Nephron progenitor cell (in vitro differentiated cells): ENCODE results near the gene TPM3.

Source experiments
- DNase-seq: peaks from one replicate; pipeline ENCODE4 v3.0.0; 2021
- H3K27ac Mint-ChIP-seq: 2 replicates; pipeline ENCODE4 v1.8.0; 2021; ENCODE audit warnings: mild to moderate bottlenecking, moderate library complexity, mixed read lengths
- H3K27me3 Mint-ChIP-seq: 2 replicates; pipeline ENCODE4 v1.8.0; 2021; ENCODE audit warnings: mild to moderate bottlenecking, low read depth, mixed read lengths; ENCODE audit not compliant: poor library complexity
- H3K36me3 Mint-ChIP-seq: 2 replicates; pipeline ENCODE4 v1.8.0; 2021; ENCODE audit warnings: low read depth, mixed read lengths
- H3K4me1 Mint-ChIP-seq: 2 replicates; pipeline ENCODE4 v1.8.0; 2021; ENCODE audit warnings: mixed read lengths
- H3K4me3 Mint-ChIP-seq: 2 replicates; pipeline ENCODE4 v1.8.0; 2021; ENCODE audit warnings: mild to moderate bottlenecking, moderate library complexity, mixed read lengths
- H3K9me3 Mint-ChIP-seq: 2 replicates; pipeline ENCODE4 v1.8.0; 2021; ENCODE audit warnings: mild to moderate bottlenecking, moderate library complexity, mixed read lengths
- CTCF ChIP-seq: fragments of 200-600 bp; sonication (generic); IDR thresholded peaks from 2 replicates; pipeline ENCODE4 v1.5.0; 2021; ENCODE audit warnings: antibody characterized with exemption

The TPM3 gene

GRCh38 chr1:154220071-154220969, 28.4 kb upstream of the TPM3 start, which contains the start of gene UBAP2L:
Gene UBAP2L (plus strand): TSS chr1:154220955. CDS start chr1:154225124, 4,169 bp downstream.
- H3K36me3 Mint-ChIP-seq: peaks cover 54% of the 10 kb centered on the region
- peaks cover 5% of the 10 kb centered on the region for H3K9me3 Mint-ChIP-seq
- peak within 1 kb of the TSS; percentile 99 for H3K27ac Mint-ChIP-seq
- TF ChIP-seq CTCF: no peak
- peak; percentile 96 for DNase-seq
- peak within 1 kb of the TSS; percentile 99 for H3K4me3 Mint-ChIP-seq
- H3K4me1 Mint-ChIP-seq: peaks cover 57% of the 10 kb centered on the region
- H3K27me3 Mint-ChIP-seq: peaks cover 2% of the 10 kb centered on the region

GRCh38 chr1:154219541-154219940, 27.6 kb upstream of the TPM3 start:
- DNase-seq: no peak
- H3K4me3 Mint-ChIP-seq: peak overlapping the region; percentile 99
- H3K36me3 Mint-ChIP-seq: peaks cover 48% of the 10 kb centered on the region
- TF ChIP-seq CTCF: no peak
- peaks cover 2% of the 10 kb centered on the region for H3K27me3 Mint-ChIP-seq
- peaks cover 55% of the 10 kb centered on the region for H3K4me1 Mint-ChIP-seq
- peaks cover 5% of the 10 kb centered on the region for H3K9me3 Mint-ChIP-seq
- H3K27ac Mint-ChIP-seq: peak overlapping the region; percentile 99

GRCh38 chr1:154218545-154218944, 26.6 kb upstream of the TPM3 start:
- H3K9me3 Mint-ChIP-seq: peaks cover 5% of the 10 kb centered on the region
- DNase-seq: no peak
- peaks cover 52% of the 10 kb centered on the region for H3K36me3 Mint-ChIP-seq
- TF ChIP-seq CTCF: no peak
- peak overlapping the region; percentile 99 for H3K4me3 Mint-ChIP-seq
- H3K27me3 Mint-ChIP-seq: peaks cover 2% of the 10 kb centered on the region
- H3K4me1 Mint-ChIP-seq: peaks cover 45% of the 10 kb centered on the region
- peak overlapping the region; percentile 93 for H3K27ac Mint-ChIP-seq

DNA sequence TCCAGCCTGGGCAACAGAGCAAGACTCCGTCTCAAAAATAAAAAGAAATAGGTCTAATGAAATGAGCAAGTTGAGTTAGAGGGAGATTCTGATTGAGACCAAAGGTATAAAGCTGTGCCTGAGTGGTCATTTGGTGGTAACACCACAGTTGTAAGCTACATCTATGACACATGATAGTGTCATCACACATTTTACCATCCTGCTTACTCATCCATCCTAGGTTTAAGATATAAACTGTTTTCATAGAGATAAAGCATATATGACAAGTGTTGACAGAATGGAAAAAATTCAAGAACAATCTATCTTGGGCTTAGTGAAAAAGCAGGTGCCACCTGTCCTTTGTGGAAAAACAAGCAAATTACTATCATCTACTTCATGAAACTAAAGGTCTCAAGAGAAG, 21.4 kb upstream of the TPM3 start:
- H3K27me3 Mint-ChIP-seq: peaks cover 2% of the 10 kb centered on the region
- H3K4me1 Mint-ChIP-seq: peaks cover 11% of the 10 kb centered on the region
- DNase-seq: no peak
- no peak overlapping the region for H3K4me3 Mint-ChIP-seq
- no peak overlapping the region for H3K27ac Mint-ChIP-seq
- no peak for TF ChIP-seq CTCF
- peaks cover 5% of the 10 kb centered on the region for H3K9me3 Mint-ChIP-seq
- H3K36me3 Mint-ChIP-seq: peaks cover 74% of the 10 kb centered on the region

DNA sequence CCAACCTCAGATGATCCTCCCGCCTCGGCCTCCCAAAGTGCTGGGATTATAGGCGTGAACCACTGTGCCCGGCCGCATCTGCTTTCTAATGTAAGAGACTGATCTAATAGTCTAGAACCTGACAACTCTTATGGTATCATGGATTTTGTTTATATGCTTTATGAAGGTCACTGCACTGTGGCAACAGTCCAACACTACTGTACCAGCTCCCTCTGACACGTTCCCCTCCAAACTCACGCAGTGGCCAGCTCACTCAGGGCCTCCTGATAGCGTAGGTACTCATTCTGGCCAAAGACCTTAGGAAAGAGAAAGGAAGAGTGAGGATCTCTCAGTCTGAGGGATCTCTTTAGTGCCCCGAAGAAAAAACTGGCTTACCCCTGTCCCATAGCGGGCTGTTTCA, 20.2 kb upstream of the TPM3 start:
- Mint-ChIP-seq H3K4me3 (no peak overlapping the region), H3K9me3 (peaks cover under 1% of the 10 kb centered on the region), H3K4me1 (no peaks in the 10 kb centered on the region), H3K27me3 (peaks cover 2% of the 10 kb centered on the region), H3K36me3 (peaks cover 74% of the 10 kb centered on the region), H3K27ac (peak overlapping the region; percentile 39)
- no peak for DNase-seq
- no peak for TF ChIP-seq CTCF
